H1 (cell line): ENCODE data around the gene SLX9. TPM values are rescaled to one million over a fixed set of nuclear protein-coding genes. Genes with fewer than 3 reads are reported as not detected.

Experiments
- CTCF ChIA-PET: fragments of 300-600 bp; sonication (Branson Sonifier 250); formaldehyde crosslinking; loops from one replicate; lab custom pipeline; 2021; ENCODE audit not compliant: partially characterized antibody; lab: Charles Lee
- POLR2A ChIA-PET: fragments of 300-600 bp; sonication (Branson Sonifier 250); formaldehyde crosslinking; loops from one replicate; lab custom pipeline; 2021; ENCODE audit warnings: inconsistent platforms; ENCODE audit not compliant: partially characterized antibody; lab: Charles Lee
- DNase-seq, 2 experiments: peaks; one replicate each; pipeline versions ENCODE4 v3.0.0 to v3.0.0-alpha.2; 2010 to 2022; ENCODE audit warnings: low spot score in 2 of 2, low read depth in 1 of 2, mixed read lengths in 1 of 2
- FAIRE-seq: peaks from 2 replicates; lab custom pipeline; 2011; peaks lifted over from hg19 to GRCh38; lab: Jason Lieb, UNC
- H2AFZ ChIP-seq: 2 replicates; pipeline ENCODE4 v1.8.1; 2012; ENCODE audit warnings: low read length, inconsistent platforms
- H2AK5ac ChIP-seq: 2 replicates; pipeline ENCODE4 v1.6.1; 2013; ENCODE audit warnings: low read depth, low read length
- H2BK120ac ChIP-seq: replicated peaks from 2 replicates; pipeline ENCODE3; 2013; ENCODE audit warnings: low read depth, low read length, inconsistent platforms
- H2BK12ac ChIP-seq: 2 replicates; pipeline ENCODE4 v1.6.1; 2013; ENCODE audit warnings: low read depth, low read length
- H2BK15ac ChIP-seq: 2 replicates; pipeline ENCODE4 v1.6.1; 2013; ENCODE audit warnings: low read length
- H2BK20ac ChIP-seq: 2 replicates; pipeline ENCODE4 v1.6.1; 2013; ENCODE audit warnings: low read length
- H2BK5ac ChIP-seq: 2 replicates; pipeline ENCODE4 v1.6.1; 2013; ENCODE audit warnings: low read depth, low read length
- H3K14ac ChIP-seq: 2 replicates; pipeline ENCODE4 v1.6.1; 2013; ENCODE audit warnings: inconsistent platforms; ENCODE audit not compliant: insufficient read length
- H3K18ac ChIP-seq: 2 replicates; pipeline ENCODE4 v1.6.1; 2013; ENCODE audit warnings: low read length; ENCODE audit errors: extremely low read depth
- H3K23ac ChIP-seq: 2 replicates; pipeline ENCODE4 v1.6.1; 2013; ENCODE audit warnings: inconsistent platforms; ENCODE audit not compliant: insufficient read length
- H3K23me2 ChIP-seq: 2 replicates; pipeline ENCODE4 v1.6.1; 2013; ENCODE audit warnings: low read depth, low read length
- H3K27ac ChIP-seq: 2 replicates; pipeline ENCODE4 v1.6.1; 2011; ENCODE audit warnings: low read depth, low read length, inconsistent platforms
- H3K27me3 ChIP-seq, 4 experiments: replicated peaks in 1 of 4; 1 replicate in 1 of 4; 2 replicates in 3 of 4; pipeline versions ENCODE4 v1.6.1 to v1.8.1; 2011 to 2013; ENCODE audit warnings: low read length in 3 of 4, mild to moderate bottlenecking in 3 of 4, inconsistent platforms in 2 of 4, mixed read lengths in 2 of 4, moderate library complexity in 1 of 4; ENCODE audit not compliant: control insufficient read depth in 3 of 4, insufficient read depth in 3 of 4; ENCODE audit errors: extremely low read depth in 1 of 4
- H3K36me3 ChIP-seq, 4 experiments: 2 replicates each; pipeline versions ENCODE4 v1.6.1 to v1.8.1; 2011 to 2013; ENCODE audit warnings: mild to moderate bottlenecking in 4 of 4, low read length in 3 of 4, moderate library complexity in 2 of 4, control low read depth in 1 of 4, inconsistent platforms in 1 of 4; ENCODE audit not compliant: insufficient read depth in 4 of 4, control insufficient read depth in 2 of 4
- H3K4ac ChIP-seq: replicated peaks from 2 replicates; pipeline ENCODE3; 2013; ENCODE audit warnings: low read length, low read depth, mixed read lengths, inconsistent platforms; ENCODE audit not compliant: insufficient read length
- H3K4me1 ChIP-seq, 4 experiments: replicated peaks in 1 of 4; 1 replicate in 1 of 4; 2 replicates in 3 of 4; pipeline versions ENCODE4 v1.6.1 to v1.8.1; 2011 to 2013; ENCODE audit warnings: low read length in 3 of 4, inconsistent platforms in 2 of 4, mixed read lengths in 1 of 4; ENCODE audit not compliant: insufficient read depth in 4 of 4, control insufficient read depth in 3 of 4
- H3K4me2 ChIP-seq, 2 experiments: 2 replicates each; pipeline versions ENCODE4 v1.6.1 to v1.8.1; 2011 to 2013; ENCODE audit warnings: low read depth in 2 of 2, low read length in 2 of 2, control low read depth in 1 of 2, inconsistent platforms in 1 of 2, mild to moderate bottlenecking in 1 of 2; ENCODE audit not compliant: insufficient read depth in 1 of 2
- H3K4me3 ChIP-seq, 4 experiments: fragments of 200-600, 300-600 bp in 1 of 4; sonication (generic), shearing (Covaris generic), sonication (Bioruptor Twin) in 1 of 4; 2 replicates each; pipeline versions ENCODE4 v1.5.1 to v1.8.1; 2011 to 2016; ENCODE audit warnings: low read length in 4 of 4, low read depth in 3 of 4, control low read depth in 2 of 4, inconsistent platforms in 2 of 4, mild to moderate bottlenecking in 2 of 4, mixed read lengths in 1 of 4, moderate library complexity in 1 of 4; ENCODE audit not compliant: insufficient read depth in 2 of 4; ENCODE audit errors: extremely low read depth in 1 of 4
- H3K56ac ChIP-seq: replicated peaks from 2 replicates; pipeline ENCODE3; 2013; ENCODE audit warnings: low read depth, mild to moderate bottlenecking, mixed read lengths, low read length, inconsistent platforms; ENCODE audit not compliant: insufficient read length
- H3K79me1 ChIP-seq: 2 replicates; pipeline ENCODE4 v1.6.1; 2013; ENCODE audit warnings: low read depth, low read length, control low read depth
- H3K79me2 ChIP-seq, 2 experiments: 2 replicates each; pipeline versions ENCODE4 v1.6.1 to v1.8.1; 2012 to 2013; ENCODE audit warnings: low read length in 2 of 2, mild to moderate bottlenecking in 2 of 2, inconsistent platforms in 1 of 2; ENCODE audit not compliant: insufficient read depth in 2 of 2, control insufficient read depth in 1 of 2
- H3K9ac ChIP-seq, 4 experiments: replicated peaks in 1 of 4; 1 replicate in 1 of 4; 2 replicates in 3 of 4; pipeline versions ENCODE4 v1.6.1 to v1.8.1; 2011 to 2013; ENCODE audit warnings: low read depth in 3 of 4, low read length in 3 of 4, control low read depth in 2 of 4, mild to moderate bottlenecking in 2 of 4, moderate library complexity in 2 of 4, inconsistent platforms in 1 of 4; ENCODE audit errors: extremely low read depth in 1 of 4
- H3K9me3 ChIP-seq, 2 experiments: 2 replicates each; pipeline versions ENCODE4 v1.6.1 to v1.8.1; 2012 to 2013; ENCODE audit warnings: mild to moderate bottlenecking in 2 of 2, moderate library complexity in 2 of 2, control low read depth in 1 of 2, inconsistent platforms in 1 of 2, low read depth in 1 of 2, low read length in 1 of 2, mixed read lengths in 1 of 2; ENCODE audit not compliant: insufficient read depth in 2 of 2
- H4K20me1 ChIP-seq, 2 experiments: replicated peaks in 1 of 2; 2 replicates each; pipeline versions ENCODE3 to v1.8.1; 2011 to 2013; ENCODE audit warnings: inconsistent platforms in 2 of 2, low read length in 2 of 2, mild to moderate bottlenecking in 1 of 2; ENCODE audit not compliant: insufficient read depth in 2 of 2, control insufficient read depth in 1 of 2
- H4K5ac ChIP-seq: 2 replicates; pipeline ENCODE4 v1.6.1; 2013; ENCODE audit warnings: low read length, low read depth, mixed read lengths, inconsistent platforms; ENCODE audit not compliant: insufficient read length
- H4K8ac ChIP-seq: 2 replicates; pipeline ENCODE4 v1.8.0; 2013; ENCODE audit warnings: mild to moderate bottlenecking, moderate library complexity, low read length, inconsistent platforms; ENCODE audit not compliant: insufficient read depth; ENCODE audit errors: extremely low read depth
- H4K91ac ChIP-seq: replicated peaks from 2 replicates; pipeline ENCODE3; 2013; ENCODE audit warnings: low read length, mixed read lengths, inconsistent platforms; ENCODE audit not compliant: insufficient read length
- ASH2L ChIP-seq: fragments of 200-600, 300-600 bp; sonication (generic); IDR thresholded peaks from one replicate; pipeline ENCODE4 v1.7.1; 2017; ENCODE audit warnings: low read length
- BCL11A ChIP-seq, 2 experiments: IDR thresholded peaks; one replicate each; pipeline ENCODE4 v1.6.1; 2011; ENCODE audit warnings: low read depth in 2 of 2, low read length in 2 of 2, mild to moderate bottlenecking in 2 of 2
- EZH2 ChIP-seq: fragments of 200-600 bp; sonication (generic); IDR thresholded peaks from 2 replicates; pipeline ENCODE4 v1.7.1; 2012; ENCODE audit warnings: low read depth, mild to moderate bottlenecking, moderate library complexity, low read length, inconsistent platforms; ENCODE audit not compliant: severe bottlenecking
- MAFK ChIP-seq: IDR thresholded peaks from 2 replicates; pipeline ENCODE4 v1.6.1; 2012; ENCODE audit warnings: low read depth, mild to moderate bottlenecking, improper control_type of control experiment, low read length
- RBBP5 ChIP-seq: IDR thresholded peaks from 2 replicates; pipeline ENCODE4 v1.7.1; 2012; ENCODE audit warnings: low read depth, mild to moderate bottlenecking, inconsistent platforms, low read length, moderate library complexity, borderline replicate concordance
- SIN3A ChIP-seq, 2 experiments: IDR thresholded peaks in 1 of 2; conservative IDR thresholded peaks in 1 of 2; 2 replicates each; pipeline ENCODE4 v1.6.1; 2011 to 2012; ENCODE audit warnings: low read length in 2 of 2, improper control_type of control experiment in 1 of 2, low read depth in 1 of 2, mild to moderate bottlenecking in 1 of 2
- TBP ChIP-seq: IDR thresholded peaks from 2 replicates; pipeline ENCODE4 v1.6.1; 2011; ENCODE audit warnings: low read depth, low read length, improper control_type of control experiment
- WGBS, 2 experiments: shearing (Covaris generic) in 1 of 2; methylation state at CpG; one replicate each; pipeline versions ENCODE4 v1.1.6 to v1.1.7; 2013 to 2015; ENCODE audit warnings: low lambda C conversion rate in 2 of 2, mixed read lengths in 2 of 2, inconsistent platforms in 1 of 2, low coverage in 1 of 2, missing lambda C conversion rate in 1 of 2; ENCODE audit not compliant: insufficient replicate concordance in 2 of 2, insufficient coverage in 1 of 2, insufficient read length in 1 of 2; ENCODE audit errors: extremely low coverage in 1 of 2, missing lambda C conversion rate in 1 of 2; 5-methylcytosine and 5-hydroxymethylcytosine counted together
- polyA plus RNA-seq, 7 experiments: library from polyadenylated mRNA; depleted of rRNA in 3 of 7; stranded (reverse) in 5 of 7; unstranded in 2 of 7; fragments of >200 nt in 5 of 7; fragments of 200-250 nt in 2 of 7; gene quantifications; 1 replicate in 5 of 7; 2 replicates in 1 of 7; 4 replicates in 1 of 7; pipeline versions ENCODE4 v1.2.1 to v1.2.3, GENCODE V29; 2011 to 2013; ENCODE audit warnings: missing spikeins in 2 of 7, mixed read lengths in 2 of 7
- total RNA-seq: library from RNA; stranded (reverse); fragmentation: NEBNext Ultra II Directional; extraction: Animal tissue kit (Norgen Biotek cat#: 25700); gene quantifications from 2 replicates; pipeline ENCODE4 v1.2.1, GENCODE V29; 2021

Gene SLX9
- total and polyA plus RNA-seq, 2 of the 8 experiments (the other 6 are each of a cell fraction or from before 2014, with no cell fraction given): 17.7 to 57.3 TPM

DNA sequence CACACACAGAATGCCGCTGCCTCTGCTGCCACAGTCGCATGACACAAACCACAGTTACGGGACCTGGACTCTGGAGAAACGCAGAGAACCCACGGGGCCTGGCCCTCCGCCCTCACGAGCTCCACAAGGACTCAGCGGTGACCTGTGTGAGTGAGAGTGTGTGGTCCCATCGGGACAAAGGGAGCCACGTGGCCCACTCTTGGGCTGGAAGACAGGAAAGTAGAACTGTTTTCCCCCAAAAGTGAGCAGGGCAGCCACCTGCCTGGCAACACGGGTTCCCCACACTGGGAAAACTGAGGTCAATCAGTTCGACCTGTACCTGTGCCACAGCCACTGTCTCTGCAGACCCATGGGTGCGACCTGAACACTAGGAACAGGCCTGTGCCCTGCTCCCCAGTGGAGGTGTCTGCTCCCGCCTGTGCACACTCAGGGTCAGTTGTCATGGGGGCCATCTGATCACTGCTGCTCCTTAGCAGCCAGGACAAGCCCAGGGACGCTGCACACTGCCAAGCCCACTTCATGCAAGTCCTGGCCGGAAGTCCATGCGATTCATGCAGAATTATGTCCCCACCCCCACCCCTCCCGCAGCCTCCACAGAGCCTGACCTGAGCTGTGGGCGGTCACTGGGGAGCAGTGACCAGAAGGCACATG is 80.2 kb downstream of the SLX9 start:
- Histone ChIP-seq H3K4me1 (peaks cover 0 to 2% (median under 1%) of the 10 kb centered on the region in 4 experiments; a peak in 2 of 7 replicates), H2BK20ac (no peak overlapping the region), H3K27me3 (peaks cover 2 to 36% (median 29%) of the 10 kb centered on the region in 4 experiments), H3K23me2 (peaks cover 4% of the 10 kb centered on the region; the same call in 1 of the 2 replicates), H3K4me3 (no peak overlapping the region)
- DNase-seq: no peak
- TF ChIP-seq EZH2 (peak; percentile 9), TBP (no peak), ASH2L (no peak), RBBP5 (no peak), SIN3A (conservative IDR thresholded peaks at IDR 0.05 in 1 of 2, IDR thresholded peaks at IDR 0.05 in 1 of 2; ENCODE audit: low read depth in 1 of 2, low read length in 2 of 2) (no peak), BCL11A (IDR thresholded peaks at IDR 0.05; ENCODE audit: low read depth in 2 of 2, low read length in 2 of 2) (no peak), MAFK (no peak)
- TF ChIP-seq, all 59 proteins: peak for 1
- Histone ChIP-seq H4K8ac (peak overlapping the region; percentile 36; the same call in 1 of the 2 replicates), H3K27ac (no peak overlapping the region), H4K20me1 (no peaks in the 10 kb centered on the region), H3K9ac (no peak overlapping the region), H2BK15ac (0 out of 2 replicates have a peak overlapping the region, but pooled peaks have one; percentile 53), H3K23ac (no peak overlapping the region), H3K9me3 (peaks cover 0 to 3% of the 10 kb centered on the region in 2 experiments; a peak in 1 of 4 replicates), H2AK5ac (no peak overlapping the region), H3K56ac (no peak overlapping the region), H2AFZ (no peak overlapping the region), H3K4me2 (no peak overlapping the region; a peak in 1 of 4 replicates), H3K14ac (no peak overlapping the region), H4K91ac (no peak overlapping the region), H3K18ac (no peak overlapping the region), H2BK120ac (no peak overlapping the region), H3K79me2 (no peaks in the 10 kb centered on the region), H4K5ac (no peak overlapping the region), H3K79me1 (no peaks in the 10 kb centered on the region), H2BK12ac (0 out of 2 replicates have a peak overlapping the region, but pooled peaks have one; percentile 52), H2BK5ac (0 out of 2 replicates have a peak overlapping the region, but pooled peaks have one; percentile 35), H3K36me3 (no peaks in the 10 kb centered on the region), H3K4ac (no peak overlapping the region)
- WGBS, 2 experiments: 86% methylated on average over 18 of the region's 19 CpGs; no CpG with 5 or more reads in 1 of the 2 experiments
- CTCF ChIA-PET: no interaction called here
- no peak for FAIRE-seq
- POLR2A ChIA-PET: no interaction called here
